NCI-H345 treated with DMSO at 0.1 percent for 48 hours (cell line): Measurements from ENCODE around the gene OGFRL1.

ENCODE experiments used
- DNase-seq: peaks from one replicate; lab custom pipeline; 2025; ENCODE audit not compliant: unreplicated experiment; lab: John Stamatoyannopoulos, UW

OGFRL1 gene

GRCh38 chr6:71284785-71285184, 3.8 kb upstream of the OGFRL1 start:
- no peak for DNase-seq

DNA sequence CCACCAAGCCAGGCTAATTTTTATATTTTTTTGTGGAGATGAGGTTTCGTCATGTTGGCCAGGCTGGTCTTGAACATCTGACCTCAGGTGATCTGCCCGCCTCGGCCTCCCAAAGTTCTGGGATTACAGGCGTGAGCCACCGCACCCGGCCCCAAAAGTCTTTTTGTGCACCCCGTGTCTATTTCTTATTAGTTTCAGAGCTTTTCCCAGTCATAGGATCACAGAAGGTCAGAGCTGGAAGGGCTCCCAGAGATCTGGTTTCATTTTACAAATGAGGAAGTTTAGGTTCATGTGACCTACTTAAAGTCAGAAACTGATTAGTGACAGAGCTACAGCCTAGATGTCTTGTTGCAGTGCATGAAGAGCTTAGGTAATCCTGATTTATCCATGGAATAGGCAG, 1.6 kb upstream of the OGFRL1 start:
- no peak for DNase-seq

DNA sequence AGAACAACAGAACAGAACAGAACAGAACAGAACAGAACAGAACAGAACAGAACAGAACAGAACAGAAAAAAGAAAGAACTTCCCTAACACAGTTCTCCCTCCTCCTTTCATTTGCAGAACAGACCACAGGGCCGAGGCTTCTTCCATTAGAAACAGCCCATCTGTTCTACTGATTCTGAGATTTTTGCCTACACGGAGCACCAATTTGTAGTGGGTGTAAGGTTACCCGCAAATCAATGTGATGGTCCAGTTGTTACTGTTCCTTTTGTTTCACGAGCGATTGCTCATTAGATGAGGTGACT, 734 bp upstream of the OGFRL1 start:
- no peak for DNase-seq

- DNase-seq = no peak
Measured at GRCh38 chr6:71289039-71289801, 609 bp downstream of the OGFRL1 start.

GRCh38 chr6:71289802-71290175, 1.2 kb downstream of the OGFRL1 start:
- no peak for DNase-seq

GRCh38 chr6:71290611-71291010, 2.0 kb downstream of the OGFRL1 start:
- DNase-seq = no peak

GRCh38 chr6:71292001-71292400, 3.4 kb downstream of the OGFRL1 start:
- DNase-seq = no peak

DNA sequence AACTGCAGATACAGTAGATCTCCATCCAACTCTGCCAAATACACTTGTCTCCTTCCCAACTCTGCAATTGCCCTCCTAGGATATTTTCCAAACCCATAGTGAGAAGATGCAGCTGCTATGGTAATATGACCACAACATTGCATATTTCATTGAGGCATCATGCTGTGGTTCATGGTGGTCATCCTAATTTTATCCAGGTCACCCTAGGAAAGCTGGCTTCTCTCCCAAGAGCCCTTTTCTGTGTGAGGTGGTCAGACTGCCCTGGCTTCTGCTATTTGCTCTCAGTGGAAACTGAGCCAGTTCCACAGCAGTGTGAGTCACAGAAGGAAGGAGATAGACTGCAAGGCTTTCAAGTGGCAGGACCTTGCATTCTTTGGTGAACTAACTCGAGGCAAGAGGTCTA, 5.5 kb downstream of the OGFRL1 start:
- DNase-seq = no peak

GRCh38 chr6:71298459-71298858, 9.8 kb downstream of the OGFRL1 start:
- no peak for DNase-seq

DNA sequence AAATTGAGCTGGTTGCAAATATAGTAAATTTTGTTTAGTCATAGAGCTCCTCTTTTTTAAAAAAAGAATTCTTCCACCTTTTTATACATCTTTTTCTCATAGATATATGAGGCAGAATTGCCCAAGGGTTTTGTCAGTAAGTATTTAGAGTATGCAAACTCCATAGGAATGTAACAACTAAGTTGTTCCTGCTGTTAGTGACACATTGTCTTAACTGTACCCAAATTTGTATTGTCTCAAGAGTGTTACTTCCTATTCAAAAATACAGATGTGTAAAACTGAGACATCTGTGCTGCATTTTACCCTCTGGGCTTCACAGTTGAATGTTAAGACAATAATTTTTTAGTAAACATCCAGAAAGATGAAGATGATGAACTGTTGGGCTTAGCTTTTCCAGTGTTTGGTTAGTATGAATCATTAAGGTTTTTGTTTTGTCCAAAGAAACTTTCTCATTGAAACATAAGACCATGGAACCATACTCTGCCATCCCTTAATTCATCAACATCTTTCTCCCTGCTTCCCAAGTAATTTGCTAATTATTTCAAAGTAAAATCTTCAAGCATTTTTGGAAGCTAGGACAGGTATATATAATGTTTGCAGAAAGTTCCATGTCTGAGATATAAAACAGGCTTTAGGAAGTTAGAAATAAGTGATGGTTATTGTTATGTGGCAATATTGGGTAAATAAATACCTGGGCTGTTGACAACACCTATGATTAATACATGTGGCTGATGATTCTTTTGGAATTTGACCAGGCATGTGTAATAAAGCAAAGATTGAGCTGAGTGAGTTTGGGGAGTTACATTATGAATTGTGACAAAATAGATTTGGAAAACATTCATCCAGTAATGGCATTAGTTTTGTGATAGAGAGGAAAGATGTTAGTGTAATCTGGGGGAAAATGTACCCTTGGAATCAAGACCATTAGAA, 11.2 kb downstream of the OGFRL1 start:
- DNase-seq = no peak

GRCh38 chr6:71300561-71301168, 12.1 kb downstream of the OGFRL1 start:
- DNase-seq = no peak

- DNase-seq = no peak
Measured at GRCh38 chr6:71301546-71301945, 12.9 kb downstream of the OGFRL1 start.

DNA sequence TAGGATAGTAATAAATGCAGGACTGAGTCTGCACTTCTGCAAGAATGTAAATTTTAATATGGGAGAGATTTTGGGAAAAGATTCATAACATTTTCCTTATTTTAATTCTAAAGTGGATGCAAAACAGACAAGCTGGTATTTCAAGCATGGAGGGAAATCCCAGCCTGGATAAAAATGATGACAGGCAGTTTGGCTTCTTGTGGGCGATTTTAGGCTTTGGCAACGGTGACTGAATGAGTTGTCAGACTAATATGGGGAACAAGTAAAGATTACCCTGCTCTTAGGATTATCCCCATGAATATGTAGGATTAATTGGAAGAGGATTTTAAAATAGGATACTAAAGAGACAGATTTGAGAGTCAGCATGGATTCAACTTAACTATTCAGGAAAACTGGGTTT, 21.0 kb downstream of the OGFRL1 start:
- no peak for DNase-seq

GRCh38 chr6:71310261-71310660, 21.6 kb downstream of the OGFRL1 start:
- no peak for DNase-seq

DNA sequence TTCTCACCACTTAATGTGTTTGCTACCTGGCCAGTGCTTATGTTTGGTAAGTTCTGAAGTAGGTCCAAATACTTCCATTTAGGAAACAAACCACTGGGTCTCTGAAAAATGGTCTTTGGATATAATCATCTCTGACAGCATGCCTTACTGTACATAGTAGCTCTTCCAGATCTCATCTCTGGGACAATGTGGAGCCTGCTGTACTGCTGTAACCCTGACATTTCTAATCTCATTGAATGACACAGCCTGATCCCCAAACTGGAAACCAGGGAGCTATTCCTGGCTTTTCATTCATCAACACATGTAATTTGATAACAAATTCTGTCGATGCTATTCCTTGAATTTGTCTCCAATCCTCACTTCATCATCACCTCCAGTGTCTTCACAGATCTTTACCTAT, 23.5 kb downstream of the OGFRL1 start:
- no peak for DNase-seq

DNA sequence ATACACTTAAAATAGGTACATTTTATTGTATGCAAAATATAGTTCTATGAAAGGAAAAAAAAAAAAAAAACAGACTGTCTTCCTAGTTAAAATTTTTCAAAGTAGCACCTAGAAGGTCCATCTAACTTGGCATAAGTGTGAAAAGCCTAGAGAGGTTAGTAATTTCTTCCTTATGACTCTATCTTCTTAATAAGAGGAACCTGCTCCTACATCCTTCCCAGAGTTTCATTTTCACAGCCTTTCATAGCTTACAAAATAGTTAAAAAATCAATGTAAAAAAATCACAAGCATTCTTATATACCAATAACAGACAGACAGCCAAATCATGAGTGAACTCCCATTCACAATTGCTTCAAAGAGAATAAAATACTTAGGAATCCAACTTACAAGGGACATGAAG, 28.8 kb downstream of the OGFRL1 start:
- DNase-seq = no peak

GRCh38 chr6:71320041-71320440, 31.4 kb downstream of the OGFRL1 start:
- DNase-seq = no peak

- DNase-seq = no peak
Measured at GRCh38 chr6:71321314-71321713, 32.7 kb downstream of the OGFRL1 start.

DNA sequence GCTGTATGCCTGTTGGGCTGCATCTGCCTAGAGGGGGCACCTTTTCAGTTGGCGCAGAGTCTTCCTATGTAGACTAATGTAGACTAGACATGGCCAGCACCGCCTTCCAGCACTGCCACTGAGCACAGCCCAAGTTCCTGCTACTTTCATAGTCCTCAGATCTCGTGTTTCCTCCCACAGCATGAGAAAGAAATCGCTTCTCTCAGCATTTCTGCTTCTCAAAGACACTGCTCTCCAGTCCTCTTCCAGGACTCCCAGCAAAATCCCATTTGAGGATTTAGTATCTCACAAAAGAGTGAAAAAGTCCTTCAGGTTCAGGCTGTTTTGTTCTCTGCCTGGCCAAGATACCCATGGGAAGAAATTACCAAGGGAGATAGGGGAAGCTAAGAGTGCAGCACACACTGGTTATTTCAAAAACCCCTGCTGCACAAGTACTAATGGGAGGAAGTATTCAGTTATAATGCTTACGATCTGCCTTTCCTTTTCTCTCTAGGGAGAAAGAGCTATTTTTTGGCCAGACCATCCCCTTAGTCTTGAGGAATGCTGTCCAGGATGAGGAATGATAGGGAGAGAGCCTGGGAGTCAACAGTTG, 35.7 kb downstream of the OGFRL1 start:
- no peak for DNase-seq

GRCh38 chr6:71326611-71327010, 38.0 kb downstream of the OGFRL1 start:
- DNase-seq = no peak

GRCh38 chr6:71330501-71330900, 41.9 kb downstream of the OGFRL1 start:
- no peak for DNase-seq

GRCh38 chr6:71332012-71332411, 43.4 kb downstream of the OGFRL1 start:
- DNase-seq = no peak
